GM23338 (cell line): ENCODE results near the gene NUDT2. TPM values are rescaled to one million over a fixed set of nuclear protein-coding genes. Genes with fewer than 3 reads are reported as not detected.

Experiments used
- CREB1 ChIP-seq: fragments of 250-450 bp; sonication (Bioruptor Pico); IDR thresholded peaks from 2 replicates; pipeline ENCODE4 v1.5.0; 2020; ENCODE audit warnings: low read depth, mild to moderate bottlenecking, moderate library complexity
- EZH2phosphoT487 ChIP-seq: fragments of 200-600 bp; sonication (generic); IDR thresholded peaks from one replicate; pipeline ENCODE4 v1.8.1; 2018; ENCODE audit warnings: antibody characterized with exemption; ENCODE audit not compliant: unreplicated experiment
- NANOG ChIP-seq: IDR thresholded peaks from 2 replicates; pipeline ENCODE4 v1.6.1; 2016; ENCODE audit warnings: antibody characterized with exemption, borderline replicate concordance
- POLR2AphosphoS5 ChIP-seq: IDR thresholded peaks from 2 replicates; pipeline ENCODE4 v1.6.1; 2016; ENCODE audit warnings: antibody characterized with exemption, low read depth
- ZNF331 ChIP-seq: fragments of 250-450 bp; sonication (Bioruptor Pico); IDR thresholded peaks from 2 replicates; pipeline ENCODE4 v1.5.0; 2020; ENCODE audit warnings: low read depth, mild to moderate bottlenecking, moderate library complexity
- polyA plus RNA-seq: library from polyadenylated mRNA; unstranded; fragments of >200 nt; fragmentation: Nextera tagmentation; extraction: Ambion mirVana; gene quantifications from 2 replicates; pipeline ENCODE4 v1.2.1, GENCODE V29; 2016
- total RNA-seq: library from RNA; depleted of rRNA; stranded (reverse); fragments of >200 nt; shearing (Covaris generic); gene quantifications from 2 replicates; pipeline ENCODE4 v1.2.3, GENCODE V29; 2014
- TF ChIP-seq, protein P1 (sequence below): fragments of 250-450 bp; sonication (Bioruptor Pico); IDR thresholded peaks from 2 replicates; pipeline ENCODE4 v1.5.0; 2020; ENCODE audit warnings: mild to moderate bottlenecking, moderate library complexity
- TF ChIP-seq, protein P2 (sequence below): IDR thresholded peaks from one replicate; pipeline ENCODE4 v1.6.1; 2018; ENCODE audit warnings: antibody characterized with exemption; ENCODE audit not compliant: unreplicated experiment

The NUDT2 gene
- total and polyA plus RNA-seq, 2 experiments from 2014 or later, result 9.5 to 16.4 TPM

DNA sequence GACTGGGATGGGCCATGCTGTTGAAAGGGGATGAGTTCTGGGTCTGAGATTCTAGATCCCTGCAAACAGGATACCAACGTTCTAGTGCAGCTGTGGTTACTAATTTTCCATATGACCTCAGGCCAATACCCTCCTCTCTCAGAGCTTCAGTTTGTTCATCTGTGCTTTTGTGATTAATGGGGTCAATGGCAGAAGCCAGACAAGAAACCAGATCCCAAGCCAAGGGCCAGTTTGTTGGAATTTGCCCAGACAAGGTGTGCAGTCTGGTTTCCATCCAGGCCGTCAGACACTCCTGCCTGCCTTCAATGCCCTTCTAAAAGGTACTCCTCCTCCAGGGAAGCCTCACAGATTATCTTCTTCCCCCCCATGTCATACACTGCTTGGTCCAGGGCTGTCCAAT is 35.9 kb downstream of the NUDT2 start (continued):
- TF ChIP-seq, protein P1, sequence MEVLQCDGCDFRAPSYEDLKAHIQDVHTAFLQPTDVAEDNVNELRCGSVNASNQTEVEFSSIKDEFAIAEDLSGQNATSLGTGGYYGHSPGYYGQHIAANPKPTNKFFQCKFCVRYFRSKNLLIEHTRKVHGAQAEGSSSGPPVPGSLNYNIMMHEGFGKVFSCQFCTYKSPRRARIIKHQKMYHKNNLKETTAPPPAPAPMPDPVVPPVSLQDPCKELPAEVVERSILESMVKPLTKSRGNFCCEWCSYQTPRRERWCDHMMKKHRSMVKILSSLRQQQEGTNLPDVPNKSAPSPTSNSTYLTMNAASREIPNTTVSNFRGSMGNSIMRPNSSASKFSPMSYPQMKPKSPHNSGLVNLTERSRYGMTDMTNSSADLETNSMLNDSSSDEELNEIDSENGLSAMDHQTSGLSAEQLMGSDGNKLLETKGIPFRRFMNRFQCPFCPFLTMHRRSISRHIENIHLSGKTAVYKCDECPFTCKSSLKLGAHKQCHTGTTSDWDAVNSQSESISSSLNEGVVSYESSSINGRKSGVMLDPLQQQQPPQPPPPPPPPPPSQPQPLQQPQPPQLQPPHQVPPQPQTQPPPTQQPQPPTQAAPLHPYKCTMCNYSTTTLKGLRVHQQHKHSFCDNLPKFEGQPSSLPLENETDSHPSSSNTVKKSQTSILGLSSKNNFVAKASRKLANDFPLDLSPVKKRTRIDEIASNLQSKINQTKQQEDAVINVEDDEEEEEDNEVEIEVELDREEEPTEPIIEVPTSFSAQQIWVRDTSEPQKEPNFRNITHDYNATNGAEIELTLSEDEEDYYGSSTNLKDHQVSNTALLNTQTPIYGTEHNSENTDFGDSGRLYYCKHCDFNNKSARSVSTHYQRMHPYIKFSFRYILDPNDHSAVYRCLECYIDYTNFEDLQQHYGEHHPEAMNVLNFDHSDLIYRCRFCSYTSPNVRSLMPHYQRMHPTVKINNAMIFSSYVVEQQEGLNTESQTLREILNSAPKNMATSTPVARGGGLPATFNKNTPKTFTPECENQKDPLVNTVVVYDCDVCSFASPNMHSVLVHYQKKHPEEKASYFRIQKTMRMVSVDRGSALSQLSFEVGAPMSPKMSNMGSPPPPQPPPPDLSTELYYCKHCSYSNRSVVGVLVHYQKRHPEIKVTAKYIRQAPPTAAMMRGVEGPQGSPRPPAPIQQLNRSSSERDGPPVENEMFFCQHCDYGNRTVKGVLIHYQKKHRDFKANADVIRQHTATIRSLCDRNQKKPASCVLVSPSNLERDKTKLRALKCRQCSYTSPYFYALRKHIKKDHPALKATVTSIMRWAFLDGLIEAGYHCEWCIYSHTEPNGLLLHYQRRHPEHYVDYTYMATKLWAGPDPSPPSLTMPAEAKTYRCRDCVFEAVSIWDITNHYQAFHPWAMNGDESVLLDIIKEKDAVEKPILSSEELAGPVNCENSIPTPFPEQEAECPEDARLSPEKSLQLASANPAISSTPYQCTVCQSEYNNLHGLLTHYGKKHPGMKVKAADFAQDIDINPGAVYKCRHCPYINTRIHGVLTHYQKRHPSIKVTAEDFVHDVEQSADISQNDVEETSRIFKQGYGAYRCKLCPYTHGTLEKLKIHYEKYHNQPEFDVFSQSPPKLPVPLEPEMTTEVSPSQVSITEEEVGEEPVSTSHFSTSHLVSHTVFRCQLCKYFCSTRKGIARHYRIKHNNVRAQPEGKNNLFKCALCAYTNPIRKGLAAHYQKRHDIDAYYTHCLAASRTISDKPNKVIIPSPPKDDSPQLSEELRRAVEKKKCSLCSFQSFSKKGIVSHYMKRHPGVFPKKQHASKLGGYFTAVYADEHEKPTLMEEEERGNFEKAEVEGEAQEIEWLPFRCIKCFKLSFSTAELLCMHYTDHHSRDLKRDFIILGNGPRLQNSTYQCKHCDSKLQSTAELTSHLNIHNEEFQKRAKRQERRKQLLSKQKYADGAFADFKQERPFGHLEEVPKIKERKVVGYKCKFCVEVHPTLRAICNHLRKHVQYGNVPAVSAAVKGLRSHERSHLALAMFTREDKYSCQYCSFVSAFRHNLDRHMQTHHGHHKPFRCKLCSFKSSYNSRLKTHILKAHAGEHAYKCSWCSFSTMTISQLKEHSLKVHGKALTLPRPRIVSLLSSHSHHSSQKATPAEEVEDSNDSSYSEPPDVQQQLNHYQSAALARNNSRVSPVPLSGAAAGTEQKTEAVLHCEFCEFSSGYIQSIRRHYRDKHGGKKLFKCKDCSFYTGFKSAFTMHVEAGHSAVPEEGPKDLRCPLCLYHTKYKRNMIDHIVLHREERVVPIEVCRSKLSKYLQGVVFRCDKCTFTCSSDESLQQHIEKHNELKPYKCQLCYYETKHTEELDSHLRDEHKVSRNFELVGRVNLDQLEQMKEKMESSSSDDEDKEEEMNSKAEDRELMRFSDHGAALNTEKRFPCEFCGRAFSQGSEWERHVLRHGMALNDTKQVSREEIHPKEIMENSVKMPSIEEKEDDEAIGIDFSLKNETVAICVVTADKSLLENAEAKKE (CRISPR knock-in tag), result no peak
- TF ChIP-seq, protein P2, sequence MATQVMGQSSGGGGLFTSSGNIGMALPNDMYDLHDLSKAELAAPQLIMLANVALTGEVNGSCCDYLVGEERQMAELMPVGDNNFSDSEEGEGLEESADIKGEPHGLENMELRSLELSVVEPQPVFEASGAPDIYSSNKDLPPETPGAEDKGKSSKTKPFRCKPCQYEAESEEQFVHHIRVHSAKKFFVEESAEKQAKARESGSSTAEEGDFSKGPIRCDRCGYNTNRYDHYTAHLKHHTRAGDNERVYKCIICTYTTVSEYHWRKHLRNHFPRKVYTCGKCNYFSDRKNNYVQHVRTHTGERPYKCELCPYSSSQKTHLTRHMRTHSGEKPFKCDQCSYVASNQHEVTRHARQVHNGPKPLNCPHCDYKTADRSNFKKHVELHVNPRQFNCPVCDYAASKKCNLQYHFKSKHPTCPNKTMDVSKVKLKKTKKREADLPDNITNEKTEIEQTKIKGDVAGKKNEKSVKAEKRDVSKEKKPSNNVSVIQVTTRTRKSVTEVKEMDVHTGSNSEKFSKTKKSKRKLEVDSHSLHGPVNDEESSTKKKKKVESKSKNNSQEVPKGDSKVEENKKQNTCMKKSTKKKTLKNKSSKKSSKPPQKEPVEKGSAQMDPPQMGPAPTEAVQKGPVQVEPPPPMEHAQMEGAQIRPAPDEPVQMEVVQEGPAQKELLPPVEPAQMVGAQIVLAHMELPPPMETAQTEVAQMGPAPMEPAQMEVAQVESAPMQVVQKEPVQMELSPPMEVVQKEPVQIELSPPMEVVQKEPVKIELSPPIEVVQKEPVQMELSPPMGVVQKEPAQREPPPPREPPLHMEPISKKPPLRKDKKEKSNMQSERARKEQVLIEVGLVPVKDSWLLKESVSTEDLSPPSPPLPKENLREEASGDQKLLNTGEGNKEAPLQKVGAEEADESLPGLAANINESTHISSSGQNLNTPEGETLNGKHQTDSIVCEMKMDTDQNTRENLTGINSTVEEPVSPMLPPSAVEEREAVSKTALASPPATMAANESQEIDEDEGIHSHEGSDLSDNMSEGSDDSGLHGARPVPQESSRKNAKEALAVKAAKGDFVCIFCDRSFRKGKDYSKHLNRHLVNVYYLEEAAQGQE, result no peak
- TF ChIP-seq NANOG (no peak), EZH2phosphoT487 (no peak), ZNF331 (CRISPR knock-in tag) (no peak), CREB1 (no peak), POLR2AphosphoS5 (no peak)
